BLaER1 (cell line): ENCODE data around the gene SORL1.

Experiments
- H3K27ac ChIP-seq: shearing (Covaris generic); formaldehyde crosslinking; 2 replicates; pipeline ENCODE4 v1.8.1; 2022
- H3K27me3 ChIP-seq: shearing (Covaris generic); formaldehyde crosslinking; 2 replicates; pipeline ENCODE4 v1.8.1; 2022
- H3K36me3 ChIP-seq: shearing (Covaris generic); formaldehyde crosslinking; 2 replicates; pipeline ENCODE4 v1.8.1; 2022
- H3K4me1 ChIP-seq: shearing (Covaris generic); formaldehyde crosslinking; 2 replicates; pipeline ENCODE4 v1.8.1; 2022
- H3K4me2 ChIP-seq: shearing (Covaris generic); formaldehyde crosslinking; 2 replicates; pipeline ENCODE4 v1.8.1; 2022
- H3K4me3 ChIP-seq: shearing (Covaris generic); formaldehyde crosslinking; 2 replicates; pipeline ENCODE4 v1.8.1; 2022
- H3K9ac ChIP-seq: shearing (Covaris generic); formaldehyde crosslinking; 2 replicates; pipeline ENCODE4 v1.8.1; 2022
- H3K9me3 ChIP-seq: shearing (Covaris generic); formaldehyde crosslinking; 2 replicates; pipeline ENCODE4 v1.8.1; 2022
- H4K20me1 ChIP-seq: shearing (Covaris generic); formaldehyde crosslinking; 2 replicates; pipeline ENCODE4 v1.8.1; 2022
- Cebpa-rat ChIP-seq: shearing (Covaris generic); IDR thresholded peaks from 2 replicates; pipeline ENCODE4 v1.8.1; 2022

SORL1 gene

GRCh38 chr11:121426476-121427399 is 25.4 kb upstream of the SORL1 start:
- peaks cover 32% of the 10 kb centered on the region for H3K9me3 ChIP-seq
- no peaks in the 10 kb centered on the region for H4K20me1 ChIP-seq
- H3K27me3 ChIP-seq, result peaks cover 29% of the 10 kb centered on the region
- peak overlapping the region; percentile 52 for H3K4me3 ChIP-seq
- peak overlapping the region; percentile 67 for H3K4me2 ChIP-seq
- peaks cover 30% of the 10 kb centered on the region for H3K4me1 ChIP-seq
- no peak overlapping the region for H3K9ac ChIP-seq
- H3K27ac ChIP-seq, result no peak overlapping the region
- no peak for TF ChIP-seq Cebpa-rat
- H3K36me3 ChIP-seq, result no peaks in the 10 kb centered on the region

- H3K27me3 ChIP-seq, result peaks cover 29% of the 10 kb centered on the region
- peak overlapping the region; percentile 67 for H3K4me2 ChIP-seq
- H3K9me3 ChIP-seq, result peaks cover 29% of the 10 kb centered on the region
- H3K9ac ChIP-seq, result no peak overlapping the region
- H4K20me1 ChIP-seq, result no peaks in the 10 kb centered on the region
- no peak for TF ChIP-seq Cebpa-rat
- no peaks in the 10 kb centered on the region for H3K36me3 ChIP-seq
- H3K4me3 ChIP-seq, result peak overlapping the region; percentile 52
- peaks cover 24% of the 10 kb centered on the region for H3K4me1 ChIP-seq
- H3K27ac ChIP-seq, result no peak overlapping the region
These were observed 24.7 kb upstream of the SORL1 start for GRCh38 chr11:121427400-121427744.

- peaks cover 8% of the 10 kb centered on the region for H3K4me1 ChIP-seq
- no peak overlapping the region for H3K4me2 ChIP-seq
- H3K4me3 ChIP-seq, result no peak overlapping the region
- H3K36me3 ChIP-seq, result no peaks in the 10 kb centered on the region
- peaks cover 29% of the 10 kb centered on the region for H3K27me3 ChIP-seq
- no peak overlapping the region for H3K9ac ChIP-seq
- peaks cover 12% of the 10 kb centered on the region; the same call in 1 of the 2 replicates for H3K9me3 ChIP-seq
- H4K20me1 ChIP-seq, result no peaks in the 10 kb centered on the region
- TF ChIP-seq Cebpa-rat, result no peak
- no peak overlapping the region for H3K27ac ChIP-seq
These were observed 22.6 kb upstream of the SORL1 start for GRCh38 chr11:121429556-121429955.

GRCh38 chr11:121431820-121432526 is 20.1 kb upstream of the SORL1 start:
- Histone ChIP-seq H3K4me2 (no peak overlapping the region), H3K27ac (no peak overlapping the region), H3K4me3 (no peak overlapping the region), H3K36me3 (no peaks in the 10 kb centered on the region), H4K20me1 (no peaks in the 10 kb centered on the region), H3K9me3 (peaks cover 6% of the 10 kb centered on the region; the same call in 1 of the 2 replicates), H3K4me1 (peaks cover 6% of the 10 kb centered on the region), H3K9ac (no peak overlapping the region), H3K27me3 (peaks cover 15% of the 10 kb centered on the region)
- TF ChIP-seq Cebpa-rat, result no peak

- H3K9me3 ChIP-seq, result no peaks in the 10 kb centered on the region
- H3K4me1 ChIP-seq, result no peaks in the 10 kb centered on the region
- no peaks in the 10 kb centered on the region for H3K27me3 ChIP-seq
- no peak overlapping the region for H3K4me2 ChIP-seq
- no peak overlapping the region for H3K27ac ChIP-seq
- H4K20me1 ChIP-seq, result no peaks in the 10 kb centered on the region
- no peak for TF ChIP-seq Cebpa-rat
- H3K4me3 ChIP-seq, result no peak overlapping the region
- no peak overlapping the region for H3K9ac ChIP-seq
- H3K36me3 ChIP-seq, result no peaks in the 10 kb centered on the region
These were observed 17.0 kb upstream of the SORL1 start for GRCh38 chr11:121435132-121435531.

- H3K4me1 ChIP-seq, result no peaks in the 10 kb centered on the region
- no peaks in the 10 kb centered on the region for H3K27me3 ChIP-seq
- H3K4me3 ChIP-seq, result no peak overlapping the region
- no peaks in the 10 kb centered on the region for H3K36me3 ChIP-seq
- no peaks in the 10 kb centered on the region for H4K20me1 ChIP-seq
- H3K9me3 ChIP-seq, result no peaks in the 10 kb centered on the region
- H3K9ac ChIP-seq, result no peak overlapping the region
- TF ChIP-seq Cebpa-rat, result no peak
- H3K27ac ChIP-seq, result no peak overlapping the region
- H3K4me2 ChIP-seq, result no peak overlapping the region
These were observed 16.3 kb upstream of the SORL1 start for GRCh38 chr11:121435551-121436511.

GRCh38 chr11:121437018-121437685 is 15.0 kb upstream of the SORL1 start:
- no peaks in the 10 kb centered on the region for H3K9me3 ChIP-seq
- no peak overlapping the region for H3K4me3 ChIP-seq
- no peaks in the 10 kb centered on the region for H4K20me1 ChIP-seq
- H3K4me2 ChIP-seq, result no peak overlapping the region
- H3K4me1 ChIP-seq, result no peaks in the 10 kb centered on the region
- no peak overlapping the region for H3K27ac ChIP-seq
- H3K9ac ChIP-seq, result no peak overlapping the region
- H3K36me3 ChIP-seq, result no peaks in the 10 kb centered on the region
- no peaks in the 10 kb centered on the region for H3K27me3 ChIP-seq
- TF ChIP-seq Cebpa-rat, result no peak

- H3K27me3 ChIP-seq, result no peaks in the 10 kb centered on the region
- no peaks in the 10 kb centered on the region for H3K36me3 ChIP-seq
- no peak overlapping the region for H3K4me2 ChIP-seq
- no peaks in the 10 kb centered on the region for H4K20me1 ChIP-seq
- TF ChIP-seq Cebpa-rat, result no peak
- no peak overlapping the region for H3K9ac ChIP-seq
- H3K4me3 ChIP-seq, result no peak overlapping the region
- no peaks in the 10 kb centered on the region for H3K4me1 ChIP-seq
- no peaks in the 10 kb centered on the region for H3K9me3 ChIP-seq
- H3K27ac ChIP-seq, result no peak overlapping the region
These were observed 14.4 kb upstream of the SORL1 start for GRCh38 chr11:121437686-121438078.

GRCh38 chr11:121439337-121439736 is 12.8 kb upstream of the SORL1 start:
- Histone ChIP-seq H3K4me2 (no peak overlapping the region), H3K9ac (no peak overlapping the region), H3K36me3 (no peaks in the 10 kb centered on the region), H3K9me3 (no peaks in the 10 kb centered on the region), H3K4me3 (no peak overlapping the region), H4K20me1 (no peaks in the 10 kb centered on the region), H3K4me1 (peaks cover 1% of the 10 kb centered on the region), H3K27me3 (no peaks in the 10 kb centered on the region), H3K27ac (no peak overlapping the region)
- TF ChIP-seq Cebpa-rat, result no peak
